Measurements from ENCODE around the gene HSPA12A.

The HSPA12A gene

GRCh38 chr10:116665541-116666125 lies 76.7 kb downstream of the HSPA12A start:
- DNase-seq: no peak

DNA sequence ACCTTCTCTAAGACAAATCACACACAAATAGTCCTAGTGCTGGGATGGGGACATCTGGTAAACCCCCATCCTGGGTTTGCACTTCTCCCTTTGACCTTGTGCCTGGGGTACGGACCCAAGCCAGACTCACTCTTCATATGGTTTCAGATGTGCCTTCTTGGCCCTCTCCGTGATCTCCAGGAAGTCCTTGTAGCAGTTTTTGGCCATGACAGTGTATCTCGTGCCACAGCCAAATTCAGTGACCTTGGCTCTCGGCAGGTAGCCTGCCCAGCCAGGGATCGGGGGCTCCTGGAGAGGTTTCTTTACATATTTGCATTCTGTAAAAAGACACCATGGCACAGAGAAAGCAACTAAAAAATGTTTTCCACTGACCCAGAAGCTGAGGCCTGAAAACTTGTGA lies 77.7 kb downstream of the HSPA12A start:
- DNase-seq: no peak

- no peak for DNase-seq
Observed at GRCh38 chr10:116663342-116663741, 79.0 kb downstream of the HSPA12A start.

DNA sequence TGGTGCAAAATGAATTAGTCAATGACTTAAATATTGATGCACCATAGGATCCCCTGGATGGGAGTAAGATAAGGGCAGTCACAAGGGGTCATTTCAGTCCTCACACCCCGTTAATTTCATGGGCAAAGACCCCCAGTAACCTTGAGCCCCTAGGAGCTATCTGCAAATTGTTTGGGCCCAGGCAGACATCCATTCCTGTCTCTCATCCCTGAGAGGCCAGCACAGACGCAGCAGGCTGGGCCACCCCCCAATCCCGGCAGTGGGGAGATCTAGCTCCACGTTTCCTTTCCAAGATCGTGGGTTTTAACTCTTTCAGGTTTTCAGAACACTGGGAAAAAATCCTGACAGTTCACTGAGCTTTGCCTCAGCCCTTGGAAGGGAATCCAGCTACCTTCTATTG lies 81.5 kb downstream of the HSPA12A start:
- no peak for DNase-seq

- DNase-seq: no peak
Observed at GRCh38 chr10:116659049-116659670, 83.2 kb downstream of the HSPA12A start.

- DNase-seq: no peak
Observed at GRCh38 chr10:116657863-116658551, 84.4 kb downstream of the HSPA12A start.

DNA sequence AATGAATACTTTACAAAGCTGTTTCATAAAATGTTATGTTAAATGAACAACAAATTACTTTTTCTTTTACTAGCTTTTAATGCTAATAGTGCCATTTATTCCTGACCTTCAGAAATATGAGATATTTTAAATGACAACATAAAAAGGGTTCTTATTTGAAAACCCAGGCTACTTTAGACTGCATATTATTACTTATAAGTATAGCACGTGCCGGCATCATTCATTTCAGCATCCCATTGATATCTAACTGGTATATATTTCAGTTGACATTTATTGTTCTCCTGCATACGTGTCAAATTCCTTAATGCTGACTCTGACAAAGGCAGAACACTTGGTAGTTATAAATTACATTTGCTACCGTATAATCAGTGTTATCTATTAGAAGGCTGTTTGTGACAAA lies 86.3 kb downstream of the HSPA12A start:
- DNase-seq: no peak

GRCh38 chr10:116655568-116655967 lies 86.8 kb downstream of the HSPA12A start:
- DNase-seq: no peak

DNA sequence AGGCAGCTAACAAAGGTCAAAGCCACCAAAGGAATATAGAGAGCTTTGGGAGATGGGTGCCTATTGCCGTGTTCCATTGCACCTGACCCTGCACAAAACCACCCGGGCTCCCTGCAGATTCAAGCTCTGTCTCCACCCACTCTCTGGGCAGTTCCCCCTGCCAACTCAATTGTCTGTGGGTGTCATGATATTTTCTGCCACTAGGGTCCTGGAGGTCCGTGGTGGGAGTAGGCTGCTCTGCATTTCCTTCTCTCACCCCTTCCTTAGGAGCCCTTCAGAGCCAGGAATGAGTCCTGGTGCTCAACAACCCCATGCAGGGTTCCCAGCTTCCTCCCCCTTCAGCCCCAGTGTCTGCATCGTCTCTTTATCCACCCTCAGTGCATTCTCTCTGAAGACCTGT lies 87.5 kb downstream of the HSPA12A start:
- DNase-seq: no peak

DNA sequence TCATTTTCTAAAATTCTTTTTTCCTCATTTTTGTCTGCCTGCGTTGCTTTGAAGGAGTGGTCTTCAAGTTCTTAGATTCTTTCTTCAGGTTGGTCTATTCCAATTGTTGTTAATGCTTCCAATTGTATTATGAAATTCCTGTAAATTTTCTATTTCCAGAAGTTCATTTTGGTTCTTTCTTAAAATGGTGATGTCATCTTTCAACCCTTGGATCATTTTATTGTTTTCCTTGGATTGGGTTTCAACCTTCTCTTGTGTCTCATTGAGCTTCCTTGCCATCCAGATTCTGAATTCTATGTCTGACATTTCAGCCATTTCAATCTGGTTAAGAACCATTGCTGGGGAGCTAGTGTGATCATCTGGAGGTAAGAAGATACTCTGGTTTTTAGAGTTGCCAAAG lies 88.5 kb downstream of the HSPA12A start:
- DNase-seq: no peak

- DNase-seq: no peak
Observed at GRCh38 chr10:116648903-116649302, 93.5 kb downstream of the HSPA12A start.

DNA sequence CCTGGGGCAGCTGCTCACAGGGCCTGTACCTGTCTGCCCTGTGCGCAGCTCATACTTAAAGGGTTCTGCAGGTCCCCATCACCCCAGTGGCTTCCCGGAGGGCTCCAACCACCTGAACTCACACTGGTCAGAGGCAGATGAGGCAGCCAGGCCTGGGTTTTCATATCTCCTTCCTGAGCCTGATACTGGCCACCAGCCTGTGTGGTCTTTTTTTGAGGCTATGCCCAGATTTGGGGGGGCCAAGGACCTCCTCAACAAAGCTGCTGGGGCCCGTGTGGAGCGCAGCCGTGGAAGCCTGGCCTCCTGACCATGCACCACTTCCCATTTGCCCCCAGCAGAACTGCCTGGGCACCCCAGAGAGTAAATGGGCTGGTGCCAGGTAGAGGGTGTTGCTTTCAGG lies 95.9 kb downstream of the HSPA12A start:
- DNase-seq: no peak

- DNase-seq: no peak
Observed at GRCh38 chr10:116637830-116638229, 104.5 kb downstream of the HSPA12A start.

- no peak for DNase-seq
Observed at GRCh38 chr10:116636976-116637375, 105.4 kb downstream of the HSPA12A start.

GRCh38 chr10:116636385-116636784 lies 106.0 kb downstream of the HSPA12A start:
- no peak for DNase-seq

DNA sequence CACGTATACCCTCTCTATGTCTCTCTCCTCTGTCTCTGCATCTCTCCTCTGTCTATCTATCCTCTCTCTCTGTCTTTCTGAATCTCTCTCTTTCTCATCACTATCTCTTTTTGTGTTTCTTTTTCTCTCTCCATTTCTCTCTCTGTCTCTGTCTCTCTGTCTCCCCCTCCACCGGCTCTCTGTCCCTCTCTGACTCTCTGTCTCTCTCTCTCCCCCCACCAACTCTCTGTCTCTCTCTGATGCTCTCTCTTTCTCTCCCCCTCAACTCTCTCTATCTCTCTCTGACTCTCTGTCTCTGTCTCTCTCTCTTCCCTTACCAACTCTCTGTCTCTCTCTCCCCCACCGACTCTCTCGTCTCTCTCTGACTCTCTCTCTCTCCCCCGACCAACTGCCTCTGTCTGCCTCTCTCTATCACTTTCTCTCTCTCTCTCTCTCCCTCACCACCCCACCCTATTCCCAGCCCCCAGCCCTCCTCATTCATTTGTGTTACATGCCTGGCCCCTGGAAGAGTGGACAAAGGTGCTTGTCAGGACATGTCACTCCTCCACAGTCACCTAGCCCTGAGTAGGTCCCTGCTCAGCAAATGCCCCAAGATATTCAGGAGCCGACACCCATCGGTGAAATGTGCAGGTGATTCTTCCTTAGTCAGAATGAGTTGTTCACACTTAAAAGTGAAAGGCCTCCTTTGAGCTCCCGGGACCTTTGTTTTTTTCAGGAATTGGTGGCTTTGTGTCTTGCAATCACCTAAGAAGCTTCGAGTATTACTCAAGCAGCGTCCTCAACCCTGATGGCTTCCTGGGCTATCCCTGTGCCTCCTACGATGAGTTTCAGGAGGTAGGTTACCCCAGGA lies 108.0 kb downstream of the HSPA12A start:
- no peak for DNase-seq

DNA sequence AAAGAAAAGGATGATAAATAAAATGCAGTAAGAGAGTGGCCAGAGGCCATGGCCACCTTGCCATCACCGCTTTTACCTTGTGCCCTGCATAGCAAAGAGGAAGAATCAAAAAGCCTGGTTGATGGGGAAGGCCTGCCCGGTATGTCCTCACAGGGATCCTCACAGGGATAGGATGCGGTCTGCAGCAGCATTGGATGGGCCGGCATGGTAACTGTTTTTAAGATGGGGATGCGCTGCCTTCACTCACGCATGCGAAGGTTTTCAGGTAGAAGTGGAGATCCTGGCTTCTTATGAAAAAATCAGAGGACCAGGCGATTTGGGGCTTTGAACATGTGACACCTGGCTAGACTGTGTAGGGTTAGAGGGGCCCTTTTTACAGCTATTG lies 109.2 kb downstream of the HSPA12A start:
- no peak for DNase-seq

- no peak for DNase-seq
Observed at GRCh38 chr10:116632596-116633215, 109.7 kb downstream of the HSPA12A start.

- no peak for DNase-seq
Observed at GRCh38 chr10:116631871-116632295, 110.5 kb downstream of the HSPA12A start.

DNA sequence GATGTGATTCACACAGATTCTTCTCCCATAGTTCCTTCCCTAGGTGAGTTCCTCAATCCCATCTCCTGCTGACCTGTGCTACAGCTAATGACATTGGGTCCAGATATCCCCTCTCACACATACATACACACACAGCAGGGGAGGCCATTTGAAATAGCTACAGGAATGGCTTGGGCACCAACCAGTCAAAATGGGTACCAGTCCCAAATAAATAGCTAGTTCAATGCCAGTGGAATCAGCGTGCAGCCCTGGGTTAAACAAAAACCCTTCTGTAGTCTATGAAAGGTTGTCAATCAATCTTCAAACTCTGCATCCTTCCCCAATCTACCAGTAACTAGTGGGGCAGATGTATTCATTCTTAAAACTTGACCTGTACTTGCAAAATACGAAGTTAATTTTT lies 112.3 kb downstream of the HSPA12A start:
- DNase-seq: no peak

- DNase-seq: no peak
Observed at GRCh38 chr10:116629340-116629739, 113.0 kb downstream of the HSPA12A start.

DNA sequence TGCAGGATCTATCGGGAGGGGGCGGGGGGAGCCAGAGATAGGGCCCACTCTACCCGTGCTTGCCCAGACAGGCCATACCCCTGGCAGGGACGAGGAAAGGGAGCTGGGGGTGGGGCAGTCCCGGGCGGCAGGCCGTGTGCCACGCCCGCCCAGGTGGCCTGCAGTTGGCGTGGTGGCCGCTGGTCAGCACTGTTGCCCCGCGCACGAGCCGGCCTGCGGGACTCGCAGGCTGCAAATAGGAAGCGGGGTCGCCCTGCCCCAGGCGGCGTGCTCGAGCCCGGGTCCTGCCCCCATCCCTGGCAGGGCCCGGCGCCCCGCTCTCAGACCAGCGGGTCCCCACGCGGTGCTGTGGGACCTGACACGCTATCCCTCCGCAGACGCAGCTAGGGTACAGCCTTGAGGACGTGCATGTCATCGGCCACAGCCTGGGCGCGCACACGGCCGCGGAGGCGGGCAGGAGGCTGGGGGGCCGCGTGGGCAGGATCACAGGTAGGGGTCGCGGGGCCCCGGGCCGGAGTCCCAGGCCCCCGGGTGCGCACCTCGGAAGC lies 114.9 kb downstream of the HSPA12A start:
- no peak for DNase-seq

DNA sequence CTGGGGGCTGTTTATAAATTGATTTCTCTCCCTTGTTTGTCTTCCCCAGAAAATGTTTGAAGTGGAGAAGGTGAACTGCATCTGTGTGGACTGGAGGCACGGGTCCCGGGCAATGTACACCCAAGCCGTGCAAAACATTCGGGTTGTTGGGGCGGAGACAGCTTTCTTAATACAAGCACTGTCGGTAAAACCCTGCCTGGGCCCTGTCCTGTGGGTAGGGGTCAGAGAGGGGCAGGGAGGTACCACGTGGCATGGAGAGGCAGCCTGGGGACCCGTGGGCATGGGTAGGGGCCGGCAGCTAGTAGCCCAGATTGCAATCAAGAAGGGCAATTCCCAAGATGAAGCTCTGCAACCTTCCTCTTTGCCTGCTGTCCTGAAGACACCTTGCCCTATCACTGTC lies 115.6 kb downstream of the HSPA12A start:
- no peak for DNase-seq

Measured in NCI-H146 (cell line).